Fibroblast of mammary gland (primary cell): ENCODE data around the gene KCNJ6.
"Not testable (repeated sequence)": the region's sequence is repeated elsewhere in the genome, so short reads cannot be mapped to it uniquely, and the experiment has no call there.

ENCODE experiments used
- DNase-seq: peaks from one replicate; pipeline ENCODE4 v3.0.0-alpha.2; 2010; ENCODE audit warnings: low read depth
- H3K4me3 ChIP-seq: 2 replicates; pipeline ENCODE4 v1.5.1; 2011; ENCODE audit warnings: low read depth, mild to moderate bottlenecking, low read length, moderate library complexity; ENCODE audit not compliant: control insufficient read depth
- CTCF ChIP-seq: conservative IDR thresholded peaks from 2 replicates; pipeline ENCODE4 v1.5.1; 2011; ENCODE audit warnings: low read depth, low read length, inconsistent platforms; ENCODE audit not compliant: control insufficient read depth, insufficient read depth

Gene KCNJ6

DNA sequence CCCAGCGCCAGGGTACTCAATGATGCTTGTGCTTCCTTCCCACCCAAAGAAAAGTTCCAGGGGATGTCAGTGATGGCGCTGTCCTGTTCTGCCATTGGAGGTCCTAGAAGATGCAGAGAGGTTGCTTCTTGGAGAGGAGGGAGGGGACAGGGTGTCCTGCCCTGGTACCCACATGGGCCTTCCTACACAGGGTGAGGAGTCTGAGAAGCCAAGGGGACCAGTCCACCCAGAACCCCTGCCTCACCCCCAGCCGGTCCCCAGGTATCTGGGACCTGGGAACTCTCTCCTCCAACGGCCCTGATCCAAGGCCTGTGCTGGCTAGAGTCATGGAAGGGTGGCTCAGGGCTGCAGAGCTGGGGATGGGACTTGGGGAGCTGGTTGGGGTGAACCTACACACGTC is 259.4 kb downstream of the KCNJ6 start:
- H3K4me3 ChIP-seq: no peak overlapping the region
- no peak for DNase-seq
- TF ChIP-seq CTCF: no peak

- H3K4me3 ChIP-seq: no peak overlapping the region
- no peak for TF ChIP-seq CTCF
- no peak for DNase-seq
Observed at GRCh38 chr21:37655611-37656300, 260.5 kb downstream of the KCNJ6 start.

DNA sequence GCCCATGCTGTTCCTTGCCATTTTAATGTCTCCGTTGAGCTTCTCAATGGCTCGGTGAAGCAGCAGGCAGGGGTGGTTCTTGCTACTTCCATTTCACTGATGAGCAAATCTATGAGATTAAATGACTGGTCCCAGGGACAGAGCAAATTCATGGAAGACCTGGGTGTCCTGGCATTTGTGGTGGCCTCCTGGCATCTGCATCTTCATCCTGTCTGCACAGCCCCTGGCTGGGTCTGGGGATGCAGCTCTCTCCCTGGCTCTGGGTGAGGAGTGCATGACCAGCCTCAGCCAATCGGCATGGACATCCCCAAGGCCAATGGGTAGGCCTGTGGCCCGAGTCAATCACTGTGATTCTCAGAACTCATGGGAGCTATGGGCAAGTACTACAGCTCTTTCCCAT is 261.7 kb downstream of the KCNJ6 start:
- H3K4me3 ChIP-seq: no peak overlapping the region
- no peak for TF ChIP-seq CTCF
- no peak for DNase-seq

GRCh38 chr21:37653201-37653600 is 263.1 kb downstream of the KCNJ6 start:
- no peak for DNase-seq

GRCh38 chr21:37647781-37648180 is 268.5 kb downstream of the KCNJ6 start:
- TF ChIP-seq CTCF: no peak
- H3K4me3 ChIP-seq: no peak overlapping the region
- no peak for DNase-seq

More at GRCh38 chr21:37653201-37653600, 263.1 kb downstream of the KCNJ6 start:
- no peak for TF ChIP-seq CTCF
- H3K4me3 ChIP-seq: no peak overlapping the region

- DNase-seq, H3K4me3 ChIP-seq: not testable (repeated sequence)
Observed at GRCh38 chr21:37646761-37647160, 269.5 kb downstream of the KCNJ6 start.

- no peak for TF ChIP-seq CTCF
- DNase-seq: no peak
- H3K4me3 ChIP-seq: no peak overlapping the region
Observed at GRCh38 chr21:37645848-37646247, 270.4 kb downstream of the KCNJ6 start.
